Retinal pigment epithelial cell (primary cell): Measurements from ENCODE around the gene OR7G3.

Experiments used
- DNase-seq: peaks from one replicate; pipeline ENCODE4 v3.0.0-alpha.2; 2010; ENCODE audit warnings: low read depth
- H3K4me3 ChIP-seq: 2 replicates; pipeline ENCODE4 v1.5.1; 2011; ENCODE audit warnings: mild to moderate bottlenecking, low read length, control low read depth, moderate library complexity
- TF ChIP-seq, protein P1 (sequence below): conservative IDR thresholded peaks from 2 replicates; pipeline ENCODE4 v1.5.1; 2011; ENCODE audit warnings: low read depth, low read length, control low read depth, inconsistent platforms

Gene OR7G3

GRCh38 chr19:9144920-9145319, 18.2 kb upstream of the OR7G3 start:
- H3K4me3 ChIP-seq: no peak overlapping the region
- TF ChIP-seq, protein P1, sequence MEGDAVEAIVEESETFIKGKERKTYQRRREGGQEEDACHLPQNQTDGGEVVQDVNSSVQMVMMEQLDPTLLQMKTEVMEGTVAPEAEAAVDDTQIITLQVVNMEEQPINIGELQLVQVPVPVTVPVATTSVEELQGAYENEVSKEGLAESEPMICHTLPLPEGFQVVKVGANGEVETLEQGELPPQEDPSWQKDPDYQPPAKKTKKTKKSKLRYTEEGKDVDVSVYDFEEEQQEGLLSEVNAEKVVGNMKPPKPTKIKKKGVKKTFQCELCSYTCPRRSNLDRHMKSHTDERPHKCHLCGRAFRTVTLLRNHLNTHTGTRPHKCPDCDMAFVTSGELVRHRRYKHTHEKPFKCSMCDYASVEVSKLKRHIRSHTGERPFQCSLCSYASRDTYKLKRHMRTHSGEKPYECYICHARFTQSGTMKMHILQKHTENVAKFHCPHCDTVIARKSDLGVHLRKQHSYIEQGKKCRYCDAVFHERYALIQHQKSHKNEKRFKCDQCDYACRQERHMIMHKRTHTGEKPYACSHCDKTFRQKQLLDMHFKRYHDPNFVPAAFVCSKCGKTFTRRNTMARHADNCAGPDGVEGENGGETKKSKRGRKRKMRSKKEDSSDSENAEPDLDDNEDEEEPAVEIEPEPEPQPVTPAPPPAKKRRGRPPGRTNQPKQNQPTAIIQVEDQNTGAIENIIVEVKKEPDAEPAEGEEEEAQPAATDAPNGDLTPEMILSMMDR: no peak
- no peak for DNase-seq

GRCh38 chr19:9140159-9140874, 13.6 kb upstream of the OR7G3 start, which contains the start of gene ZNF317:
Gene ZNF317, plus strand, starts transcription at chr19:9140397. Its CDS starts 15,620 bp downstream, at chr19:9156017.
- peak; percentile 54 for DNase-seq
- peak within 1 kb of the TSS; percentile 100 for H3K4me3 ChIP-seq
- TF ChIP-seq, protein P1: no peak

DNA sequence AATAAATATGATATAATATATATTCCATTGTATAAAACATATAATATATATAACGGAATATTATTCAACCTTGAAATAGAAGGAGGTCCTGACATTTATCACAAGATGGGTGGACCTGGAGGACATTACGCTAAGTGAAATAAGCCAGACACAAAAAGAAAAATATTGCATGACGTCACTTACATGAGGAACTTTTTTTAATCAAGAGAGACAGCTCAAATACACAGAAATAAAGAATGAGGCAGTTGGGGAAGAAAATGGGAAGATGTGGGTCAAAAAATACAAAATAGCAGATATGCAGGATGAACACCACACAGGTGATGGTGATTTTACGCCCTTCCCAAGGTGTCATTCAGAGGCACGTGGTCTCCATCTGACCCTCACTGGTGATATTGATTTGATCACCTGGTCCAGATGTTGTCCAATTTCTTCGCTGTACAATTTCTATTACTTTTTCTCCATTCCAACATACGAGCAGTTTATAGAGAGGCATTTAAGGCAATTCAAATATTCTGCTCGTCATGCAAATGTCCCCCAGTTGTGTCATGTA, 12.9 kb upstream of the OR7G3 start:
- no peak for DNase-seq
- H3K4me3 ChIP-seq: peak overlapping the region; percentile 100
- TF ChIP-seq, protein P1: no peak

DNA sequence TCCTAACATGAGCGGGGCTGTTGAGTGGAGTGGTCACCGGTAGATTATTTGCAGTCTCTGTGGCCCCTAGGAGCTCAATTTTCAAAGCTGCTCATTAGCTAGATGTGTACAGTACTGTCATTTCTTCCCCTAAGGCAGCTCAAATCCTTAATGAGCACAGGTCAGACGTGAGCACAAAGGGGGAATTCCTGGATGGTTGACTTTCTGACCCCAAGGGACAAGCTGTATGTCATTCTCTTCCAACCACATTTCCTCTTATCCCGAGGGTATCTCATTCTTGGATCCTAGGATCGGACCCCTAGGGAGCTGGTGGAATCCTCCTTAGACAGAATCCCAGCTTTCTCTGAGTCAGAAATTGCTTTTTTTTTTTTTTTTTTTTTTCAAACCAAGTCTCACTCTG, 5.7 kb upstream of the OR7G3 start:
- DNase-seq: no peak
- TF ChIP-seq, protein P1: no peak
- no peak overlapping the region for H3K4me3 ChIP-seq

DNA sequence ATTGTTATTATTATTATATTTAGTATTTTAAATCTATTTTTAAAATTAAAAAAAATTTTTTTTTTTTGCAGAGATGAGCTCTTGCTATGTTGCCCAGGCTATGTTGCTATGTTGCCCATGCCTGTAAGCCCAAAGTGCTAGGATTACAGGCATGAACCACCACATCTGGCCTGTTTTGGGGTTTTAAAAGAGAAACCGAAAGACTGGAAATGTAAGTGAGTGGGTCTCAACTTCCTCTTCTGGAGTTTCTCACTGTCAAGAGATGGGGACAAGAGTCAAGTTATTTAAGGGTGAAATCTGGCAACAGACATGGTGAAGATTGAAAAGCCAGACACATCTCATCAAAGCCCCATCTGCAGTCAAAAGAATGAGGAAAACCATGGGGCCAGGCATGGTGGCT, 4.2 kb upstream of the OR7G3 start:
- DNase-seq: no peak
- no peak overlapping the region for H3K4me3 ChIP-seq
- TF ChIP-seq, protein P1: no peak

DNA sequence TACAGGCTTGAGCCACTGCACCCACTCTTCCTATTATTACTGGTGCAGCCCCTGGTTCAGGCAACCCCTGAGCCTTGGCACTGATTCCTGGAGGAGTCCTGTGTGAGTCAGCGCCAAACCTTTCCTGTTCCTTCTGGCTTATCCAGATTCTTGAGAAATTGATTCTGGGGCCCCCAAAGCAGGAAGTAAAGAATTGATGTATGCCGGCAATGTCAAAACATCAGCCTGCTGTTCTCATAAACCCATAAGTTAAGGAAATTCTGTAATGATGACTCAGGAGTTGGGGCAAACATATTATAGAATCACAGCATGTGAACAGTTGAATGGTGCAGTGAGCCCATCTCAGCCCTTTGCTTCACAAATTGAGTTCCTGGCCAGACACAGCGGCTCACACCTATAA, 1.4 kb upstream of the OR7G3 start:
- no peak overlapping the region for H3K4me3 ChIP-seq
- DNase-seq: no peak

More for the DNA sequence above, 1.4 kb upstream of the OR7G3 start:
- TF ChIP-seq, protein P1: no peak
